ENCODE data around the gene LPIN1.
A peak's percentile ranks its signal among the peaks of the same experiment; 100 is the strongest.

The LPIN1 gene

DNA sequence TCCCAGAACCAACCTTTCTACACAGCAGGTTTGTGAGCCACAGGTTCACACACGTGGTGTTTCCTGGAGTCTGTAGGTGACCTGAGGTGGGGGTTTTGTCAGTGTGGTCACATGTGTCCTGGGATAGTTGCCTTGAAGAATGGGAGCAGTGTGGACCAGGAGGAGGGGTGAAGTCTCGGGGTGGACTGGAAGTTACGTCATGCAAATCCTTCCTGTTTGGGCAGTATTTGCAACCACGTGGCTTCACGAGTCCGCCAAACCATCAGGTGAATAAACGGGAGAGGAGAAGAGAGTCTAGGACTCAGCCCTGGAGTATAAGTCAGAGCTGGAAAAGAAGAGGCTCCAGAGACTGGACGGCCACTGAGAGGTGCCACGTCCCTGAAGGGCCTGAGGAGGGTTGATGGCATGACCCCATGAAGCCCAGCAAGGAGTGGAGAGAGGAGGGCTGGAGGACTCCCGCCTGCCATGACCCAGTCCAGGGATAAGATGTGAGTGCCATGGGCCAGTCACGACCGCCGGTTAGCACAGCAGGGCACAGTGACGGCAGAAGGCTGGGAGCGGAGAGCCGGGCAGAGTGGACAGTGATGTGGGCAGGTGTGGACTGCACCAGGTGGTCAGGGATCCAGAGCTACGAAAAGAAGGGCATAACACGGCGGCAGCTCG, 16.5 kb downstream of the LPIN1 start:
- no peak for DNase-seq (ENCODE audit: low read depth in 2 of 2)

- no peak for DNase-seq (ENCODE audit: low read depth in 2 of 2)
Measured at GRCh38 chr2:11764359-11764758, 17.9 kb downstream of the LPIN1 start.

DNA sequence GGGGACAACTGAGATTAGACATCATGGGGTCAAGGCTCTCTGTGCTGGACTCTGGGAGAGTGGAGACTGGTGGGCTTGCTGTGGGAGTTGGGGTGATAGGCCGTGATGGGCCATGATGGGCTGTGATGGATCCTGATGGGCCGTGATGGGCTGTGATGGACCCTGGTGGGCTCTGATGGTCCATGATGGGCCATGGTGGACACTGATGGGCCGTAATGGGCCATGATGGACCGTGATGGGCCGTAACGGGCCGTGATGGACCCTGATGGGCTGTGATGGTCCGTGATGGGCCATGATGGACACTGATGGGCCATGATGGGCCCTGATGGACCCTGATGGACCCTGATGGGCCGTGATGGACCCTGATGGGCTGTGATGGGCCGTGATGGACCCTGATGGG, 18.5 kb downstream of the LPIN1 start:
- no peak for DNase-seq (ENCODE audit: low read depth in 2 of 2)

- no peak for DNase-seq (ENCODE audit: low read depth in 2 of 2)
Measured at GRCh38 chr2:11765501-11765900, 19.1 kb downstream of the LPIN1 start.

- no peak for DNase-seq (ENCODE audit: low read depth in 2 of 2)
Measured at GRCh38 chr2:11766016-11766415, 19.6 kb downstream of the LPIN1 start.

DNA sequence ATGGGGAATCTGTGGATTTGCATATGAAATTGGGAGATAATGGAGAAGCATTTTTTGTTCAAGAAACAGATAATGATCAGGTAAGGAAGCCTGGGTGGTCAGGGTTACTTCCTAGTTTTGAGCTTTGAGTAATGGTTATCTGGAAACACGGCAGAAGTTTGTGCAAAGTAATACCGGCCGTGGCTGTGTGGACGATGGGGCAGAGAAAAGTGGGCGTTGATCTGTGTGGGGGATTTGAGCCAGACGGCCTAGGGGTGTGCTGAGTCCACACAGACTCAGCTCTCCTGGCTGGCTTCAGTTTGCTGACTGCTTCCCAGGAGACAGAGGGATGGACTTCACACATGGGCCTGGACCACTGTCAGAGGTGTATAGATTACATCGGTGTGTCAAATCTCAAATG, 21.3 kb downstream of the LPIN1 start:
- DNase-seq (ENCODE audit: low read depth in 2 of 2) = no peak

- DNase-seq (ENCODE audit: low read depth in 2 of 2) = no peak
Measured at GRCh38 chr2:11768946-11769345, 22.5 kb downstream of the LPIN1 start.

DNA sequence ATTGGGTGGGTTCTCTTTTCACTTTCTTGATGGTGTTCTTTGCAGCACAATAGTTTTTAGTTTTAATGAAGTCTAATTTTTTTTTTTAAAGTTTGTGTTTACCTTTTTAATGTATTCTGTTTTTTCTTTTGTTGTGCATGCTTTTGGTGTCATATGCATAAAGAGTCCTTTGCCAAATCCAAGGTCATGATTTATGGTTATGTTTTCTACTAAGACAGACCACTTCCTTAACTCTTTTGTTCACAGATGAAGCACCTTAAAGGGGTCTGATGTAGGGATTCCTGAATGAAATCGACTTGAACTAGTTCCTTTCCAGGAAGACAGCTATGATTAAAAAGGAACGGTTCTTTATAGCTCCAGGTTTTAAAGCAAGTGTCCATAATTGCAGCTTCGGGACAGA, 23.1 kb downstream of the LPIN1 start:
- no peak for DNase-seq (ENCODE audit: low read depth in 2 of 2)

GRCh38 chr2:11770531-11771188, 24.2 kb downstream of the LPIN1 start:
- DNase-seq (ENCODE audit: low read depth in 2 of 2) = no peak

DNA sequence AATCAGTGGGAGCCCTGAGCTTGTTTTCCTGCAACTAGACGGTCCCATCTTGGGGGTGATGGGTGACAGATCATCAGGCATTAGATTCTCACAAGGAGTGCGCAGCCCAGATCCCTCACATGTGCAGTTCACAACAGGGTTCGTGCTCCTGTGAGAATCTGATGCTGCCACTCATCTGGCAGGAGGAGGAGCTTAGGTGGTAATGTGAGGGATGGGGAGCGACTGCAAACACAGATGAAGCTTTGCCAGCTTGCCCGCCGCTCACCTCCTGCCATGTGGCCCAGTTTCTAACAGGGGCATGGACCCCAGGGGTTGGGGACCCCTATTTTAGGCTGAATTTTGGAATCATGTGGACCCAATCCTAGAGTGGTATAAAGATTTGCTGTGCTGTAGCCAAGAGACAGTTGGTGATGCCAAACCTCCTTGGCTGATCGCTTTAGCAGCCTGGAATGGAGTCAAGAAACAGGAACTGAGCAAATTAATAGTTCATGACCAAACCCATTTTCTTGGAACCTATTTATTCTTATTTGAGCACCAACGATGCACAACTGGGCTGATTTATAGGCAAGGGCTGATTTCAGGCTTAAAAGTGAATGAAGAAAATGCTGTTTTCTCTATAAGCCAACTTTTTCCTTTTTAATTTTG, 25.7 kb downstream of the LPIN1 start:
- DNase-seq (ENCODE audit: low read depth in 2 of 2) = no peak

GRCh38 chr2:11773111-11773510, 26.7 kb downstream of the LPIN1 start:
- no peak for DNase-seq (ENCODE audit: low read depth in 2 of 2)

GRCh38 chr2:11773747-11774525, 27.5 kb downstream of the LPIN1 start:
- no peak for DNase-seq (ENCODE audit: low read depth in 2 of 2)

- no peak for DNase-seq (ENCODE audit: low read depth in 2 of 2)
Measured at GRCh38 chr2:11774600-11774999, 28.2 kb downstream of the LPIN1 start.

DNA sequence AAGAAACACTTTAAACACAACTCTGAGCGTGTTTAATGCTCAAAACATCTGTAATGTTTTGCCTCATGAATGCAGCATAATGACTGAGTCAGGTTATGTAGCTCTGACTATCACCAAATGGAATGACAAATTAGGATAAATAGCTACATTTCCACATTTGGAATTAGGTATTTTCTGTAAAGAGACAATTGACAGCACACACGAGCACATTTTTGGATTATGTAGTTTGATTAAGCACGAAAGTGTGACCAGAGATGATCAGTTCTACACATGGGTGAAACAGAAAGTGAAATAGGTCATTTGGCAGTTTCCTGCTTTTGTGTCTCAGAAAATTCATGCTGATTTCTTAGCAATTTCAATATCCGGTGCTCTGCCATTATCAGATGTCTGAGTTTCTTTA, 29.0 kb downstream of the LPIN1 start:
- no peak for DNase-seq (ENCODE audit: low read depth in 2 of 2)

DNA sequence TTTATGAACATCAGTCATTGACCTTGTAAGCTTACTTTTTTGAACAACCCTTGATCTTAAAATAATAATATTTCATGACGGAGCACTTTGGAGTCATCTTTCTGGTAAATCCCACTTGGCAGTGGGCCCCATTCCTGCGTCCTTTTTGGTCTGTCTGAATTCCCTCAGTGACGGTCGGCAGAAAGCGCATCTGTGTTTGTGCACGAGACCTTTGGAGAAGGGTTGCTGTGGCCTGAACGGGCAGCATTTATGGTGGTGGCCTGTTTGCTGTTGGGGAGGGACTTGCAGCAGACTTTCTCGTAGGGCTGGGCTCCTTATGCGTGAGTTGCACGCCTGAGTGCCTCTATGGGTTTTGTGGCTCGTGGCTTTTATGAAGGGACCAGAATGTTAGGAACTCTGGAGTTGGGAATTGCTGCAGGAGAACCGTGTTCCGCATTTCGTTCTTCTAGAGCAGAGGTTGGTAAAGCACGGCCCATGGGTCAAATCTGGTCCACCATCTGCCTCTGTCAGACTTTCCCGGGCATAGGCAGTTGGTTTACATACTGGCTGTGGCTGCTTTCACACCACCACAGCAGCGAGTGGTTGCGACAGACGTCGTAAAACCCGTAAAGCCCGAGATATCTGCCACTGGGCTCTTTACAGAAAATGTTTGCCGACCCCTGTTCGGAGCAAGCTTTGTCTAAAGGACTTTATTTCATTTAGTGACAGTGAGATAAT, 30.8 kb downstream of the LPIN1 start:
- DNase-seq (ENCODE audit: low read depth in 2 of 2) = no peak

DNA sequence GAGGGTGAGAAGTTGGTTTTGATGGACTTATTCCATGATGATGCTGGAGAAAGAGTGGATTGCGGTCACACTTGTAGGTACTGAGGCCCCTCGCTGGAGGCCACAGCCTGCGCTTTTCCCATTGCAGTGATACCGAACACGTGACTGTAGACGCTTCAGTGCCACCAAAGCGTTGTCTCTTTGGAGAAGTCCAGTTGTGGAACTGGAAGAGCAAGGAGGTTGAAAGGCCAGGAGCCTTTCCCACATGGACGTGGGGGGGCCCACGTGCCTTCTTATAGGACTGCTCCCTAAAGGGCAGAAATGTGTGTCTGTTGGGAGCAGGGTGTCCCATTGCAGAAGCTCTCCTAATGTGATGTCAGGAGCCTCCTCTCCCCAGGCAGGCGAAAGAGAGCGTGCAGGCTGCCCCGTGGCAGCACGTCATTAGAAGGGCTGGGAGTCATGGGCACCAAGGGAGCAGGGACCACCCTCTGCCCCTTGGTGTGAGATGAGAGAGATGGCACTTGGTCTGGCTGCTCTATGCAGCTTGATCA, 31.5 kb downstream of the LPIN1 start:
- DNase-seq (ENCODE audit: low read depth in 2 of 2) = no peak

DNA sequence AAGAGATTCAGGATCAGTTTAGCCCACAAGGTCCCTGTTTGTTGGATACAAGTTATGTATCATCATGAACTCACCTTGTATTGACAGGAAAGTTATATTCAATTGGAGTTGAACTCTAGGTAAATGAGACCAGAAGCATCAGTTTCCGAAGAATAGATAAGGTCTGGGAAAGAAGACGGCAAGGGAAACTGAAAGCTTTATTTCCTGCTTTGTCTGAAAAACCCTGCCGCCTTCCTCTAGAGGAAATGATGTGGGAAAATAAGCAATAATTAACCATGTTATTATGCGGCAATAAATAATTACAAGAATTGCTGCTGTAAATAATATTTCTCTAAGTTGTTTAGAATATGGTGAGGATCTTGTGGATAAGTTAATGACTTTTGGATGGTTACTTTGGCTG, 32.0 kb downstream of the LPIN1 start:
- DNase-seq (ENCODE audit: low read depth in 2 of 2) = no peak

- DNase-seq (ENCODE audit: low read depth in 2 of 2) = peak; percentile 76 to 86
Measured at GRCh38 chr2:11778923-11779757, 32.7 kb downstream of the LPIN1 start.

DNA sequence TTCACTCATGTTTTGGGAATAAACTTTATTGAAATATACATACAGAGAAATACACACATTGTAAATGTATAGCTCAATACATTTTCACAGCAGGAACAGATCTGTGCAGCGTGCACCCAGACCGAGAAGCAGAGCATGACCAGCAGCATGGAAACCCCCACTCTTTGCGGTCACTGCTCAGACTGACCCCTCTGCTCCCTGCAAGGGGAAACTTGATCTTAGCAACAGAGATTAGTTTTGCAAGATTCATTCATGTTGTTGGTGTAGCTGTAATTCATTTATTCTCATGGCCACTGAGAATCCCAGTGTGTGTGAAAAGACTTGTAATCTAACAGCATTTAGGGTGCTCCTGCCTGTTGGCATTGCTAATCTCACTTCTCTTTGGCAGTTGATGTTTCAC, 35.2 kb downstream of the LPIN1 start:
- DNase-seq (ENCODE audit: low read depth in 2 of 2) = no peak

DNA sequence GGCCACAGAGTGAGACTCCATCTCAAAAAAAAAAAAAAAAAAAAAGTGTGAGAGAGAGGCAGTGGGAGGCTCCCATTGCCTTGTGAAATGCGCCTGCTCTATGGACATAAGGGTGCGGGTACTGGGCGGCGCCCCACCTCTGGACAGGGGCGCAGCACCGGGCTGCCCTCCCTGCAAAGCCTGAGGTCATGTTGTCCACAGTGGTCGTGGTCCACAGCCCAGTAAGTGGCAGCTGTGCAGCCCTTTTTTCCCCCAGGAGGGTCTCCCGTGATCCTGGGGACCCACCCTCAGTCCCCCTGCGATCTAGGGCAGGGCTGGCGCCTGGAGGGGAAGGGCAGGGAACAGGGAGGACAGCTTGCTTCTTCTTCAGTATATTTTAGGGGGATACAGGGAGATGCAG, 37.8 kb downstream of the LPIN1 start:
- no peak for DNase-seq (ENCODE audit: low read depth in 2 of 2)
